Panc1 (cell line): Measurements from ENCODE around the gene TMEM229B. TPM values are rescaled to one million over a fixed set of nuclear protein-coding genes. Genes with fewer than 3 reads are reported as not detected.

Experiments used
- ATAC-seq: fragments of 200-7000 bp; cut with Tn5 transposase; 2 replicates; pipeline ENCODE4 v1.9.1; 2020; ENCODE audit warnings: mild to moderate bottlenecking, moderate library complexity
- BruUV-seq: library from RNA; stranded (reverse); fragments of 400-500 nt; replicated peaks from 2 replicates; lab custom pipeline; 2021; lab: Mats Ljungman, UMichigan
- CTCF ChIA-PET: fragments of 300-600 bp; sonication (Branson Sonifier 250); formaldehyde crosslinking; loops from one replicate; lab custom pipeline; 2022; ENCODE audit warnings: antibody characterized with exemption; lab: Charles Lee
- POLR2A ChIA-PET: fragments of 300-600 bp; sonication (Branson Sonifier 250); formaldehyde crosslinking; loops from one replicate; lab custom pipeline; 2022; ENCODE audit warnings: antibody characterized with exemption; lab: Charles Lee
- DNase-seq: peaks from one replicate; pipeline ENCODE4 v3.0.0-alpha.2; 2010; ENCODE audit warnings: low read depth, low spot score
- H3K27ac ChIP-seq: 2 replicates; pipeline ENCODE4 v1.5.1; 2011; ENCODE audit warnings: mild to moderate bottlenecking, low read length, inconsistent platforms
- H3K27me3 ChIP-seq: fragments of 200-500 bp; sonication (Bioruptor generic); 2 replicates; pipeline ENCODE4 v1.6.0; 2014; ENCODE audit warnings: low read length, inconsistent platforms; ENCODE audit not compliant: control insufficient read depth, insufficient read depth
- H3K36me3 ChIP-seq: fragments of 200-500 bp; sonication (Bioruptor generic); 2 replicates; pipeline ENCODE4 v1.5.1; 2014; ENCODE audit warnings: inconsistent platforms, mild to moderate bottlenecking, low read length, moderate library complexity; ENCODE audit not compliant: control insufficient read depth, insufficient read depth
- H3K4me1 ChIP-seq: 2 replicates; pipeline ENCODE4 v1.5.1; 2011; ENCODE audit warnings: inconsistent platforms, mild to moderate bottlenecking, low read length, moderate library complexity; ENCODE audit not compliant: control insufficient read depth, insufficient read depth
- H3K4me3 ChIP-seq, 2 experiments: 2 replicates each; pipeline ENCODE4 v1.5.1; 2011 to 2012; ENCODE audit warnings: low read depth in 2 of 2, low read length in 2 of 2, mild to moderate bottlenecking in 2 of 2, inconsistent platforms in 1 of 2, moderate library complexity in 1 of 2
- H3K9me3 ChIP-seq: fragments of 200-500 bp; sonication (Bioruptor generic); 2 replicates; pipeline ENCODE4 v1.5.1; 2014; ENCODE audit warnings: low read depth, mild to moderate bottlenecking, inconsistent platforms, low read length, moderate library complexity; ENCODE audit not compliant: control insufficient read depth, insufficient read depth
- POLR2AphosphoS5 ChIP-seq: IDR thresholded peaks from 2 replicates; pipeline ENCODE4 v1.6.1; 2012; ENCODE audit warnings: mild to moderate bottlenecking, low read depth, low read length, moderate library complexity
- SIN3A ChIP-seq: IDR thresholded peaks from 2 replicates; pipeline ENCODE4 v1.6.1; 2012; ENCODE audit warnings: low read depth, mild to moderate bottlenecking, low read length, moderate library complexity, borderline replicate concordance; ENCODE audit not compliant: insufficient read depth
- TCF7L2 ChIP-seq: IDR thresholded peaks from 2 replicates; pipeline ENCODE4 v1.6.1; 2011; ENCODE audit warnings: mild to moderate bottlenecking, low read depth, low read length, inconsistent platforms
- in situ Hi-C: cut with HindIII; loops from 2 replicates; pipeline ENCODE4 v1.10.0; 2016; ENCODE audit warnings: low sequenced_read_pairs, low pct_unique_long_range_greater_than_20kb
- intact Hi-C: fragments of 100-400 bp; cut with micrococcal nuclease; formaldehyde crosslinking; loops from one replicate; pipeline ENCODE4 v1.10.0; 2022; ENCODE audit not compliant: unreplicated experiment
- total RNA-seq: library from RNA; stranded (reverse); gene quantifications from one replicate; pipeline ENCODE4 v1.2.1, GENCODE V29; 2021; ENCODE audit not compliant: unreplicated experiment
- TF ChIP-seq, protein P1 (sequence below), 2 experiments: IDR thresholded peaks; 2 replicates each; pipeline ENCODE4 v1.6.1; 2011 to 2012; ENCODE audit warnings: low read depth in 2 of 2, control low read depth in 1 of 2, low read length in 1 of 2, mild to moderate bottlenecking in 1 of 2, moderate library complexity in 1 of 2; ENCODE audit not compliant: insufficient read depth in 1 of 2
- TF ChIP-seq, protein P2 (sequence below): fragments of 450-650 bp; IDR thresholded peaks from 2 replicates; pipeline ENCODE4 v1.5.1; 2017; ENCODE audit warnings: mild to moderate bottlenecking

Gene TMEM229B
- total RNA-seq, 1 experiment from 2014 or later, result 1.6 TPM

DNA sequence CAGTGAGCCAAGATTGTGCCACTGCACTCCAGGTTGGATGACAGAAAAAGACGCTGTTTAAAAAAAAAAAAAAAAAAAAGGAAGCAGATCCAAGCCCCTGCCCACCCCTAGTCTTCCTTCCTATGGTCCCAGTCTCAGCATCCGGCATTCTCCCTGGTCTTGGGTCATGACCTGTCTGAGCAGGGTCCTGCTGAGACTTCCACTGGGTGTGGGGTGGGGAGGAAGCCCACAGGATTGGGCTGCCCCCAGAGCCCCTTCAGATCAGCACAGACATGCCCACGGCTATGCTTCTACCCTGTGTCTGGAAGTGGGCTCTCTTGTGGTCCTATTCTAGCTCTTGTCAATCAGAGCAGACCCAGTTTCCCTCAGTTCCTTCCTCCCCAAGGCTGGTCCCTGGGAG lies 64.0 kb downstream of the TMEM229B start:
- ChIA-PET CTCF (no interaction called here), POLR2A (no interaction called here)
- TF ChIP-seq TCF7L2 (no peak), SIN3A (no peak), POLR2AphosphoS5 (no peak)
- TF ChIP-seq, protein P1, sequence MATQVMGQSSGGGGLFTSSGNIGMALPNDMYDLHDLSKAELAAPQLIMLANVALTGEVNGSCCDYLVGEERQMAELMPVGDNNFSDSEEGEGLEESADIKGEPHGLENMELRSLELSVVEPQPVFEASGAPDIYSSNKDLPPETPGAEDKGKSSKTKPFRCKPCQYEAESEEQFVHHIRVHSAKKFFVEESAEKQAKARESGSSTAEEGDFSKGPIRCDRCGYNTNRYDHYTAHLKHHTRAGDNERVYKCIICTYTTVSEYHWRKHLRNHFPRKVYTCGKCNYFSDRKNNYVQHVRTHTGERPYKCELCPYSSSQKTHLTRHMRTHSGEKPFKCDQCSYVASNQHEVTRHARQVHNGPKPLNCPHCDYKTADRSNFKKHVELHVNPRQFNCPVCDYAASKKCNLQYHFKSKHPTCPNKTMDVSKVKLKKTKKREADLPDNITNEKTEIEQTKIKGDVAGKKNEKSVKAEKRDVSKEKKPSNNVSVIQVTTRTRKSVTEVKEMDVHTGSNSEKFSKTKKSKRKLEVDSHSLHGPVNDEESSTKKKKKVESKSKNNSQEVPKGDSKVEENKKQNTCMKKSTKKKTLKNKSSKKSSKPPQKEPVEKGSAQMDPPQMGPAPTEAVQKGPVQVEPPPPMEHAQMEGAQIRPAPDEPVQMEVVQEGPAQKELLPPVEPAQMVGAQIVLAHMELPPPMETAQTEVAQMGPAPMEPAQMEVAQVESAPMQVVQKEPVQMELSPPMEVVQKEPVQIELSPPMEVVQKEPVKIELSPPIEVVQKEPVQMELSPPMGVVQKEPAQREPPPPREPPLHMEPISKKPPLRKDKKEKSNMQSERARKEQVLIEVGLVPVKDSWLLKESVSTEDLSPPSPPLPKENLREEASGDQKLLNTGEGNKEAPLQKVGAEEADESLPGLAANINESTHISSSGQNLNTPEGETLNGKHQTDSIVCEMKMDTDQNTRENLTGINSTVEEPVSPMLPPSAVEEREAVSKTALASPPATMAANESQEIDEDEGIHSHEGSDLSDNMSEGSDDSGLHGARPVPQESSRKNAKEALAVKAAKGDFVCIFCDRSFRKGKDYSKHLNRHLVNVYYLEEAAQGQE (IDR thresholded peaks at IDR 0.05; ENCODE audit: insufficient read depth in 1 of 2, low read depth in 2 of 2, low read length in 1 of 2), result no peak
- TF ChIP-seq, protein P2, sequence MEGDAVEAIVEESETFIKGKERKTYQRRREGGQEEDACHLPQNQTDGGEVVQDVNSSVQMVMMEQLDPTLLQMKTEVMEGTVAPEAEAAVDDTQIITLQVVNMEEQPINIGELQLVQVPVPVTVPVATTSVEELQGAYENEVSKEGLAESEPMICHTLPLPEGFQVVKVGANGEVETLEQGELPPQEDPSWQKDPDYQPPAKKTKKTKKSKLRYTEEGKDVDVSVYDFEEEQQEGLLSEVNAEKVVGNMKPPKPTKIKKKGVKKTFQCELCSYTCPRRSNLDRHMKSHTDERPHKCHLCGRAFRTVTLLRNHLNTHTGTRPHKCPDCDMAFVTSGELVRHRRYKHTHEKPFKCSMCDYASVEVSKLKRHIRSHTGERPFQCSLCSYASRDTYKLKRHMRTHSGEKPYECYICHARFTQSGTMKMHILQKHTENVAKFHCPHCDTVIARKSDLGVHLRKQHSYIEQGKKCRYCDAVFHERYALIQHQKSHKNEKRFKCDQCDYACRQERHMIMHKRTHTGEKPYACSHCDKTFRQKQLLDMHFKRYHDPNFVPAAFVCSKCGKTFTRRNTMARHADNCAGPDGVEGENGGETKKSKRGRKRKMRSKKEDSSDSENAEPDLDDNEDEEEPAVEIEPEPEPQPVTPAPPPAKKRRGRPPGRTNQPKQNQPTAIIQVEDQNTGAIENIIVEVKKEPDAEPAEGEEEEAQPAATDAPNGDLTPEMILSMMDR, result no peak
- ATAC-seq (no peak), DNase-seq (no peak)
- BruUV-seq, result no TSS peak
- peaks cover 7% of the 10 kb centered on the region for H3K4me1 ChIP-seq
- intact Hi-C loops (loop anchor here (10.0 kb wide), 1 partner anchor 90 kb away; no protein-coding TSS in a partner anchor), in situ Hi-C loops (no loop called here)
- H3K27ac ChIP-seq, result no peak overlapping the region
- H3K27me3 ChIP-seq, result no peaks in the 10 kb centered on the region
- no peaks in the 10 kb centered on the region for H3K9me3 ChIP-seq
- H3K4me3 ChIP-seq, result no peak overlapping the region
- no peaks in the 10 kb centered on the region for H3K36me3 ChIP-seq

DNA sequence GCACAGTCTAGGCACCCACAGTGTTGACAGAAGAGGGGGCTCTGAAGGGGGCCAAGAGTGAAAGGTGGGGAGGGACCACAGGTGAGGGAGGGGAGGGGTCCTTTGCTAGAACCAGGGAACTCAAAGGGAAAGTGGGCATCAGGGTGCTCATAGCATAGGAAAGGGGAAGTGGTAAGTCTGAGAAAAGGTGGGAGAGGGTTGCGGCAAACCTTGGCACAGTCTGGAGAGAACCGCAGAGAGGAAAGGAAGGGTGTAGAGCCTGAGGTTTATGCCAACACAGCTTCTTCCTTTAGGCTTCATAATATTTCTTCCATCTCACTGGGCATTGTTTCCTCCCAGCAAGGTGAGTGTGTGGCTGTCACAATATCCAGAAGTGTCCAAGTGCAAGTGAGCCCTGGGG lies 65.1 kb downstream of the TMEM229B start:
- in situ Hi-C loops (no loop called here), intact Hi-C loops (loop anchor here (10.0 kb wide), 1 partner anchor 91 kb away; no protein-coding TSS in a partner anchor)
- 0 out of 2 replicates have a peak, but pooled peaks cover 4% of the 10 kb centered on the region for H3K4me1 ChIP-seq
- TF ChIP-seq, protein P1 (IDR thresholded peaks at IDR 0.05; ENCODE audit: insufficient read depth in 1 of 2, low read depth in 2 of 2, low read length in 1 of 2), result no peak
- no peak for TF ChIP-seq POLR2AphosphoS5
- no peak for TF ChIP-seq TCF7L2
- TF ChIP-seq, protein P2, result no peak
- TF ChIP-seq SIN3A, result no peak
- ChIA-PET CTCF (no interaction called here), POLR2A (interaction anchor here (0.6 kb wide), 1 partner anchor 224 kb away, joined by 3 read pairs; no protein-coding TSS in a partner anchor)
- BruUV-seq, result no TSS peak
- no peaks in the 10 kb centered on the region for H3K9me3 ChIP-seq
- no peak overlapping the region for H3K4me3 ChIP-seq
- H3K27ac ChIP-seq, result no peak overlapping the region
- H3K27me3 ChIP-seq, result no peaks in the 10 kb centered on the region
- DNase-seq (no peak), ATAC-seq (no peak)
- no peaks in the 10 kb centered on the region for H3K36me3 ChIP-seq
